ENCODE data around the gene MSI1.

- no peak for TF ChIP-seq EZH2 (IDR thresholded peaks at IDR 0.05; ENCODE audit: low read length, missing control alignments)
- TF ChIP-seq CTCF (conservative IDR thresholded peaks at IDR 0.05 in 1 of 2, IDR thresholded peaks at IDR 0.05 in 1 of 2; ENCODE audit: low read depth in 1 of 2, low read length in 2 of 2), result no peak
Observed at GRCh38 chr12:120314220-120314619, 54.7 kb downstream of the MSI1 start.
